BJ (cell line): ENCODE results near the gene RGS6. TPM values are rescaled to one million over a fixed set of nuclear protein-coding genes. Genes with fewer than 3 reads are reported as not detected.
"Not testable (repeated sequence)": the region's sequence is repeated elsewhere in the genome, so short reads cannot be mapped to it uniquely, and the experiment has no call there.

Source experiments
- CTCF ChIA-PET: fragments of 350-600 bp; formaldehyde crosslinking; extraction: SDS; loops from one replicate; lab custom pipeline; 2021; ENCODE audit warnings: antibody characterized with exemption, inconsistent platforms; lab: Yijun Ruan, JAX
- POLR2A ChIA-PET: fragments of 300-600 bp; sonication (Branson Sonifier 250); formaldehyde crosslinking; extraction: SDS; loops from one replicate; lab custom pipeline; 2021; ENCODE audit warnings: antibody characterized with exemption; lab: Charles Lee
- DNase-seq: peaks from one replicate; pipeline ENCODE4 v3.0.0-alpha.2; 2011; ENCODE audit warnings: low read depth
- H3K27me3 ChIP-seq: 2 replicates; pipeline ENCODE4 v1.6.0; 2011; ENCODE audit warnings: low read length; ENCODE audit not compliant: control insufficient read depth, insufficient read depth
- H3K36me3 ChIP-seq: 2 replicates; pipeline ENCODE4 v1.5.1; 2011; ENCODE audit warnings: low read length; ENCODE audit not compliant: control insufficient read depth, insufficient read depth
- H3K4me3 ChIP-seq: 2 replicates; pipeline ENCODE4 v1.5.1; 2011; ENCODE audit warnings: low read depth, mild to moderate bottlenecking, control low read depth, low read length
- CTCF ChIP-seq: IDR thresholded peaks from 2 replicates; pipeline ENCODE4 v1.5.1; 2011; ENCODE audit warnings: low read depth, mild to moderate bottlenecking, control low read depth, inconsistent platforms, low read length, moderate library complexity; ENCODE audit not compliant: insufficient read depth
- polyA plus RNA-seq: library from polyadenylated mRNA; depleted of rRNA; stranded (reverse); fragments of >200 nt; gene quantifications from 2 replicates; pipeline ENCODE4 v1.2.3, GENCODE V29; 2011

RGS6 gene
- polyA plus RNA-seq, 1 experiment = not detected

GRCh38 chr14:71933001-71933587 is 865 bp downstream of the RGS6 start:
- TF ChIP-seq CTCF = no peak
- no peak overlapping the region for H3K4me3 ChIP-seq
- ChIA-PET CTCF (no interaction called here), POLR2A (no interaction called here)
- no peaks in the 10 kb centered on the region for H3K36me3 ChIP-seq
- peaks cover 11% of the 10 kb centered on the region for H3K27me3 ChIP-seq
- DNase-seq = no peak

DNA sequence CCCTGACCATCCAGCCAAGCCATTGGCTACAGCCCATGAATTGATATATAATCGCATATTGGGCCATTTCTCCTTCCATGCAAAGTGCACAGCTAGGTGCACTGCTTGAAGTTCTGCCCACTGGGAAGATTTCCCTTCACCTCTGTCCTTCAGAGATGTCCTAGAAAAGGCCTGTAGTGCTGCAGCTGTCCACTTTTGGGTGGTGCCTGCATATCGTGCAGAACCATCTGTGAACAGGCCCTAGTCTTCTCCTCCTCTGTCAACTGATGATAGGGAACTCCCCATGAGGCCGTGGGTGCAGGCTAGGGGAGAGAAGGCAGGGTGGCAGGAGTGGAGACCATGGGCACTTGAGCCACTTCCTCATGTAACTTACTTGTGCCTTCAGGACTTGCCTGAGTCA is 6.0 kb downstream of the RGS6 start:
- H3K4me3 ChIP-seq, H3K36me3 ChIP-seq, CTCF ChIA-PET, POLR2A ChIA-PET, H3K27me3 ChIP-seq, DNase-seq: not testable (repeated sequence)

DNA sequence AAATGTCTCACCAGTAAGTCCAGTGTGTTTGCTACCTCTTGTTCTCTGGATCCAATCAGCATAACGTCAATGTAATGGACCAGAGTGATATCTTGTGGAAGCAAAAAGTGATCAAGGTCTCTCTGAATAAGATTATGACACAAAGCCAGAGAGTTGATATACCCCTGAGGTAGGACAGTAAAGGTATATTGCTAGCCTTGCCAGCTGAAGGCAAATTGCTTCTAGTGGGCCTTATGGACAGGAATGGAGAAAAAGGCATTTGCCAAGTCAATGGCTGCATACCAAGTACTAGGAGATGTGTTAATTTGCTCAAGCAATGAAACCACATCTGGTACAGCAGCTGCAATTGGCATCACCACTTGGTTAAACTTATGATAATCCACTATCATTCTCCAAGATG is 7.1 kb downstream of the RGS6 start:
- H3K4me3 ChIP-seq, DNase-seq, POLR2A ChIA-PET, CTCF ChIA-PET, H3K36me3 ChIP-seq, H3K27me3 ChIP-seq: not testable (repeated sequence)

- DNase-seq, H3K36me3 ChIP-seq, H3K27me3 ChIP-seq, POLR2A ChIA-PET, H3K4me3 ChIP-seq, CTCF ChIA-PET: not testable (repeated sequence)
These were observed 8.3 kb downstream of the RGS6 start for GRCh38 chr14:71940500-71940899.

- POLR2A ChIA-PET, H3K27me3 ChIP-seq, H3K36me3 ChIP-seq, H3K4me3 ChIP-seq, DNase-seq, CTCF ChIA-PET: not testable (repeated sequence)
These were observed 9.4 kb downstream of the RGS6 start for GRCh38 chr14:71941616-71942015.

- no peak overlapping the region for H3K4me3 ChIP-seq
- TF ChIP-seq CTCF = no peak
- POLR2A ChIA-PET = no interaction called here
- no peak for DNase-seq
- no peaks in the 10 kb centered on the region for H3K36me3 ChIP-seq
- CTCF ChIA-PET = no interaction called here
- no peaks in the 10 kb centered on the region for H3K27me3 ChIP-seq
These were observed 10.9 kb downstream of the RGS6 start for GRCh38 chr14:71942904-71943694.

DNA sequence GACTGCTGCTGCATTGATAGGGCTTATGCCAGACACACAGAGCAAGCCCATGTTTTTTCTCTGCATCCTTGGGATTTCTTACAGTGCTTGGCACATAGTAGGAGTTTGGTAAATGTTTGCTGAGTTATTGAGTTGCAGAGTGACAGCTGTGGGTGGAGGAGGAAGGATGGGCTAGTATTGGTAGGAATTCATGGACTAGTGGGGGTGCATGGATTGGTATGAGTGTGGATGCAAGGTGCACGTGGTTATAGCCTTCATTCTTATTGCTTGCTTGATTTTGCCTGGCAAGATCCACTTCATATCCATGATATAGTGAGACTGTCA is 11.4 kb downstream of the RGS6 start:
- H3K27me3 ChIP-seq = no peaks in the 10 kb centered on the region
- TF ChIP-seq CTCF = no peak
- POLR2A ChIA-PET = no interaction called here
- H3K36me3 ChIP-seq = no peaks in the 10 kb centered on the region
- CTCF ChIA-PET = no interaction called here
- DNase-seq = no peak
- H3K4me3 ChIP-seq = no peak overlapping the region
